HepG2 (cell line): ENCODE measurements around the gene KDM8. TPM values are rescaled to one million over a fixed set of nuclear protein-coding genes. Genes with fewer than 3 reads are reported as not detected.

Experiments used
- AGO2 ChIP-seq: fragments of 200-400 bp; formaldehyde crosslinking; optimal IDR thresholded peaks from 2 replicates; pipeline ENCODE3; 2017; ENCODE audit warnings: mild to moderate bottlenecking, low read depth, low read length, moderate library complexity
- CHCHD3 ChIP-seq: sonication (generic); formaldehyde crosslinking; IDR thresholded peaks from 2 replicates; pipeline ENCODE4 v1.8.0; 2022; ENCODE audit warnings: mild to moderate bottlenecking, missing genetic modification reagents, moderate library complexity
- HNF4A ChIP-seq: sonication (generic); formaldehyde crosslinking; IDR thresholded peaks from 2 replicates; pipeline ENCODE4 v1.4.0; 2020; ENCODE audit warnings: missing genetic modification reagents
- LBX2 ChIP-seq: sonication (generic); formaldehyde crosslinking; IDR thresholded peaks from 2 replicates; pipeline ENCODE4 v1.5.0; 2020; ENCODE audit warnings: missing genetic modification reagents, mild to moderate bottlenecking, borderline replicate concordance
- MED13 ChIP-seq: sonication (generic); formaldehyde crosslinking; IDR thresholded peaks from 2 replicates; pipeline ENCODE4 v1.5.0; 2020; ENCODE audit warnings: missing genetic modification reagents
- PRDM15 ChIP-seq: sonication (generic); formaldehyde crosslinking; IDR thresholded peaks from 2 replicates; pipeline ENCODE4 v1.4.0; 2020; ENCODE audit warnings: missing genetic modification reagents
- ZBTB40 ChIP-seq, 2 experiments: fragments of 450-650 bp in 1 of 2; sonication (generic) in 1 of 2; formaldehyde crosslinking in 1 of 2; IDR thresholded peaks; 2 replicates each; pipeline versions ENCODE4 v1.6.1 to v1.8.0; 2016 to 2022; ENCODE audit warnings: antibody characterized with exemption in 1 of 2, mild to moderate bottlenecking in 1 of 2, missing genetic modification reagents in 1 of 2
- ZBTB7A ChIP-seq: sonication (generic); formaldehyde crosslinking; IDR thresholded peaks from 2 replicates; pipeline ENCODE4 v1.8.0; 2022; ENCODE audit warnings: mild to moderate bottlenecking, missing genetic modification reagents
- ZNF556 ChIP-seq: sonication (generic); formaldehyde crosslinking; IDR thresholded peaks from 2 replicates; pipeline ENCODE4 v1.4.0; 2020; ENCODE audit warnings: mild to moderate bottlenecking, missing genetic modification reagents, borderline replicate concordance
- ZNF558 ChIP-seq: sonication (generic); formaldehyde crosslinking; IDR thresholded peaks from 2 replicates; pipeline ENCODE4 v1.9.0; 2022; ENCODE audit warnings: mild to moderate bottlenecking, missing genetic modification reagents, borderline replicate concordance
- ZSCAN31 ChIP-seq: sonication (generic); formaldehyde crosslinking; IDR thresholded peaks from 2 replicates; pipeline ENCODE4 v1.5.0; 2020; ENCODE audit warnings: low read depth, mild to moderate bottlenecking, missing genetic modification reagents
- polyA plus RNA-seq, 8 experiments: library from polyadenylated mRNA; depleted of rRNA in 3 of 8; stranded (reverse) in 7 of 8; unstranded in 1 of 8; fragments of >200 nt; fragmentation: Illumina TruSeq in 4 of 8; extraction: Trizol in 4 of 8; gene quantifications; 2 replicates each; pipeline versions ENCODE4 v1.2.1 to v1.2.3, GENCODE V29; 2011 to 2016; ENCODE audit warnings: low read depth in 4 of 8, missing spikeins in 1 of 8, mixed read lengths in 1 of 8; ENCODE audit not compliant: insufficient read depth in 1 of 8
- total RNA-seq, 5 experiments: library from RNA; depleted of rRNA; stranded (reverse); fragments of >200 nt; fragmentation: Illumina TruSeq; extraction: Trizol; gene quantifications; 2 replicates each; pipeline ENCODE4 v1.2.3, GENCODE V29; 2016; ENCODE audit warnings: low read depth in 1 of 5
- TF ChIP-seq, protein P1 (sequence below): sonication (generic); IDR thresholded peaks from 2 replicates; pipeline ENCODE4 v1.6.1; 2016; ENCODE audit warnings: low read depth, borderline replicate concordance

KDM8 gene
- total and polyA plus RNA-seq, 2 of the 13 experiments (the other 11 are each of a cell fraction or from before 2014, with no cell fraction given), result 3.3 to 8.6 TPM

- peak; percentile 67 for TF ChIP-seq ZBTB40 (IDR thresholded peaks at IDR 0.05)
- peak; percentile 44; the same call in 1 of the 2 replicates for TF ChIP-seq ZBTB40 (CRISPR knock-in tag; IDR thresholded peaks at IDR 0.05)
- peak; percentile 28; the same call in 1 of the 2 replicates for TF ChIP-seq HNF4A (CRISPR knock-in tag)
- no peak for TF ChIP-seq PRDM15 (CRISPR knock-in tag)
- no peak for TF ChIP-seq MED13 (CRISPR knock-in tag)
- TF ChIP-seq ZNF556, result 0 out of 2 replicates have a peak, but pooled peaks have one; percentile 48
- no peak for TF ChIP-seq CHCHD3 (CRISPR knock-in tag)
- TF ChIP-seq ZNF558 (CRISPR knock-in tag), result no peak
- 0 out of 2 replicates have a peak, but pooled peaks have one; percentile 24 for TF ChIP-seq LBX2 (CRISPR knock-in tag)
- TF ChIP-seq, protein P1, sequence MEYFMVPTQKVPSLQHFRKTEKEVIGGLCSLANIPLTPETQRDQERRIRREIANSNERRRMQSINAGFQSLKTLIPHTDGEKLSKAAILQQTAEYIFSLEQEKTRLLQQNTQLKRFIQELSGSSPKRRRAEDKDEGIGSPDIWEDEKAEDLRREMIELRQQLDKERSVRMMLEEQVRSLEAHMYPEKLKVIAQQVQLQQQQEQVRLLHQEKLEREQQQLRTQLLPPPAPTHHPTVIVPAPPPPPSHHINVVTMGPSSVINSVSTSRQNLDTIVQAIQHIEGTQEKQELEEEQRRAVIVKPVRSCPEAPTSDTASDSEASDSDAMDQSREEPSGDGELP, result no peak; the same call in 1 of the 2 replicates
- TF ChIP-seq ZBTB7A (CRISPR knock-in tag), result peak; percentile 89
- no peak; the same call in 1 of the 2 replicates for TF ChIP-seq ZSCAN31 (CRISPR knock-in tag)
- peak; percentile 56 for TF ChIP-seq AGO2
These were observed 65.3 kb downstream of the KDM8 start, which contains the start of gene NSMCE1 (continued) for GRCh38 chr16:27268376-27269299.
